ENCODE measurements around the gene USHBP1.
A peak's percentile ranks its signal among the peaks of the same experiment; 100 is the strongest.

The USHBP1 gene, protein sequence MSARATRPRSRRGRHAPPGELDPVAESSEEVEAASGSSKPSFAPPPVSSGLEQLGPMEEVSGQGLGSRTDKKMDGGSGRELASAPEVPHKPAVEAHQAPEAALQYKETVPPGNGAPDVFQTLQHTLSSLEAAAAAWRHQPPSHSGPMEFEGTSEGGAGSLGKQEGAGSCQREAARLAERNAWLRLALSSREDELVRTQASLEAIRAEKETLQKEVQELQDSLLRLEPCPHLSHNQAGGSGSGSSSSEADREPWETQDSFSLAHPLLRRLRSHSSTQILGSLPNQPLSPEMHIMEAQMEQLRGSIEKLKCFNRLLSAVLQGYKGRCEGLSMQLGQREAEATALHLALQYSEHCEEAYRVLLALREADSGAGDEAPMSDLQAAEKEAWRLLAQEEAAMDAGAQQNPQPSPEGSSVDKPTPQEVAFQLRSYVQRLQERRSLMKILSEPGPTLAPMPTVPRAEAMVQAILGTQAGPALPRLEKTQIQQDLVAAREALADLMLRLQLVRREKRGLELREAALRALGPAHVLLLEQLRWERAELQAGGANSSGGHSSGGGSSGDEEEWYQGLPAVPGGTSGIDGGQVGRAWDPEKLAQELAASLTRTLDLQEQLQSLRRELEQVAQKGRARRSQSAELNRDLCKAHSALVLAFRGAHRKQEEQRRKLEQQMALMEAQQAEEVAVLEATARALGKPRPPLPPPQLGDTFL

GRCh38 chr19:17264641-17264979, at the start of gene USHBP1:
Gene USHBP1, minus strand, starts transcription at chr19:17264745. Its CDS starts 446 bp downstream, at chr19:17264299.
- DNase-seq: no peak

DNA sequence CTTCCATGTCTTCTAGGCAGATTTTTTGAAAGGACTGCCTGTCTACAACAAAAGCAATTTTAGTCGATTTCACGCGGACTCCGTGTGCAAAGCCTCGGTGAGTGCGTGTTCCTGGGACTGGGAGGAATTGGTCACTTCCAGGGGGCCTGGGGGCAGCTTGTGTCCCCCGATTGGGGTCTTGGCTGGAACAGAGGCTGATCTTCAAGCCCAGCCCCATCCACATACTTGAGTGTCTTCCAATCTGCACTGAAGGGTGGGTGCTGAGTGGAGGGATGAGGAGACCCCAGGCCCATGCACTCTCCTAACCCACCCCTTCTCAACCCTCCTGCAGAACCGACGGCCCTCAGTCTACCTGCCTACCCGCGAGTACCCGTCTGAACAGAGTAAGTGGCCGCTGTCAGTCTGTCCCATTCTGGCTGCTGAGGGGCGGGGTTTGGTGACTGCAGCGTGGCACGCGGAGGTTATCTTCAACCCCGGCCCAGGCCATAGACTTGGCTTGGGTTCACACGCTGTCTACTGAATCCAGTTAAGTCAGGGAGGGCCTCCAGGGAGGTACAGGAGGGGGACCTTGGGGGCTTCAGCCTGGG, 49.6 kb upstream of the USHBP1 start:
- DNase-seq: no peak

DNA sequence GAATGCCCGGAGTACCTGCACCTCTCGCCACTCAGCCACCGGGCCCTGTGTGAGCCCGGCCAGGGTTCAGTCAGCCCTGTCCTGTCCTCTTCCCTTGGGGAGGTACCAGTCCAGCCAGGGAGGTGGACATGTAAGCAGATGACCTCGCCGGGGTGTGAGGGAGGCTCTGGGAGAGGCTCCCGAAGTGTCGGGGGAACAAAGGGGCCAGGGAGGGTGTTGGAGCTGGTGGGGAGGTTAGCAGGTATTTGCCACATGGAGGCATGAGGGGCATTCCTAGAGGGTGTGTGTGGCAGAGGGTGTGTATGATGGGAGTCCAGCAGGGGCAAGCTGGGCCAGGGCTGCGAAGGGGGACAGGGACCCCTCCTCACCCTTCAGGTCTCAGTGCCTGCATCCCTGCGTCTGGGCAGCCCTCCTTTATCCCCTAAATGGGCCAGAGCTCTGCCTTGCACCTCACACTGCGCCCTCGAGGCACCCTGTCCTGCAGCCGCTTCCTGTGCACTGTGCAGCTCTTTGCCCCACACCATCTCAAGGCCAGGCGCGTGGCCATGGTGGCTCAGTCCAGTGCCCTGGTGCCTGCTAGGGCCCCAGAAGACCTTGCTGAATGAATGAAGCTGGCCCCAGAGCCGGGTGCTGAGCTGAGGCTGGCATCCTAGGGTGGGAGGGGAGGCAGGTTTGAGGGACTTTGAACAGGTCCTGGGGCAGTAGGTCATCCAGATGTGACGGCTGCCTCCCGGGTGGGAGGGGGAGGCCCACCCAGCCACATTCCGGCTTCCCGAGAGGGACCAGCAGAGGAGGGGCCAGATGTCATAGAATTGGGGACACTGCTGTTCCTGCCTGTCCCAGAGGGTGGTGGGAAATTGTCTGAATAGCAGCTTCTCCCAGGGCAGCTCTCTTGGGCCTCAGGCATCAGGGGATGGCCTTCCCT, 47.9 kb upstream of the USHBP1 start:
- no peak for DNase-seq

DNA sequence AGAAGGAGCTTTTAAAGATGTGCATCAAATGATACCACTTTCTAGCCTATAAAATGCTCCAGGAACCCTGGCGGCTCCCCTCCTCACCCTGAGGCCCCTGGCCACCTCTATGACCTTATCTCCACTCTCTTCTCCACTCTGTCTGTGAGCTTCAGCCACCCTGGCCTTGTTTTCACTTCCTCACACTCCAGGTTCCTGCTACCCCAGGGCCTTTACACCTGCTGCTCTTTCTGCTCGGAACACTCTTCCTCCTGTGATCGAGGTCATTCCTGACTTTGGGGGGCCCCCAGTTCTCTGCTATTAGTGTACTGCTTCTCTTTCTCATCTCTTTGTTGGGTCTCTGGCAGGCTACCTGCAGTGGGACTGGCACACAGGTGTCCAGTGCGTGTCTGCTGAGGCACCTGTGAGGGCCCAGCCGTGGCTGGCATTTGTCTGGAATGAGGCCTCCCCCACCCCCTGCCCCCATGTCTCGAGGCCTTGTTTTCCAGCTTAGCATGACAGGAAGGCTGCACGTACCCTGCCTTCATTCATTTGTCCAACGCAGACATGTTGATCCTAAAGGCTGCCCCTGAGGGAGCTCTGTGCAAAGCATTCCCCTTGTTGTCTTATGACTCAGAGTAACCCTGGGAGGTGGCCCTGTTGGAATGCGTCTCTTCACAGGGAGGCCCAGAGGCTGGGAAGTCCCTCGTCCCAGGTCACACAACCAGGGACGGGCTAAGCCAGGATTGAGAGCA, 47.1 kb upstream of the USHBP1 start:
- no peak for DNase-seq

DNA sequence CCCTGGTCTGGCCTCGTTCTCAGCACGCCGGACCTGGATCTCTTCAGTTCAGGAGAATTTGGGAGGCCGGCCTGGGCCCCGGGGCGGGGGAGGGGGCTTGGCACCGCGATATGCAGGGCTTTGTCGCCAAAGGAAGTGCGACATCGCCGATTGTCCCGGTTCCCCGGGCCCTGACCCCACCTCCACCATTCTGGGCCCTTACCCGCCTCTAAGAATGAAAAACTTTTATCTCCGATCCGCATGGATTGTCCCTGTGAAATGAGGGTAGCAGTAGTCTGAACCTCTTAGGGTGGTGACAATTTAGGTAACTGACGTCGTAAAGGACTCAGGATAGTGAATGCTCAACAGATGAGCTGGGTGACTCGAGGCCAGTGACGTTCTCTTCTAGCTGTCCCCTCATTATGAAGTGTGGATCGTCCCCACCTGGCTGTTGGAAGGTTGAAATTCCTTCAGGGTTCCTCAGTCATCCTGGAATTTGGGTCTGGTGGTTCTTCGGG, 45.5 kb upstream of the USHBP1 start:
- DNase-seq: peak; percentile 29

GRCh38 chr19:17309198-17309964, 44.8 kb upstream of the USHBP1 start, which contains the start of gene DDA1:
Gene DDA1, plus strand, starts transcription at chr19:17309563. Its CDS starts 92 bp downstream, at chr19:17309655.
- peak; percentile 99 for DNase-seq

DNA sequence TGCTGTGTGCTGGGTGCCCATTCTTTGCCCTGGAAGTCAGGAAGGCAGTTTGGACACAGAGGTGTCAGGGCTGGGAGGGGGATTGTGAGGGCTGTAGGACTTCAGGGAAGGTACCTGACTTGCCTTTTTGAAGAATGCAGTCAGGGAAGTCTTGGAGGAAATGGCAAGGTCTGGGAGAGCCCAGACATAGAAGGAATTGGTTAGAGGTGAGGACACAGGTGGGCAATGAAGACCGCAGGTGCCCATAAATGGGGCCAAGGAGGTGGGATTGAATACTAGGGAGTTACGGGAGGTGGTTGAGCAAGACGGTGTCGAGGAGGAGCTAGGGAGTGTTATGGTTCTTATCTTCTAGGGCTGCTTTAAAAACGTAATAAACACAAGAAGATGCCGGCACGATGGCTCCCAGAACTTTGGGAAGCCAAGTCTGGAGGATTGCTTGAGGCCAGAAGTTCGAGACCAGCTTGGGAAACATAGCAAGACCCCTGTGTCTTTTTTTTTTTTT, 43.4 kb upstream of the USHBP1 start:
- no peak for DNase-seq

GRCh38 chr19:17306285-17306714, 41.8 kb upstream of the USHBP1 start:
- DNase-seq: peak; percentile 51

- peak; percentile 97 for DNase-seq
Measured at GRCh38 chr19:17305517-17306284, 41.2 kb upstream of the USHBP1 start, which contains the start of gene MRPL34. Gene MRPL34, plus strand, starts transcription at chr19:17305872. Its CDS starts 21 bp downstream, at chr19:17305893.

DNA sequence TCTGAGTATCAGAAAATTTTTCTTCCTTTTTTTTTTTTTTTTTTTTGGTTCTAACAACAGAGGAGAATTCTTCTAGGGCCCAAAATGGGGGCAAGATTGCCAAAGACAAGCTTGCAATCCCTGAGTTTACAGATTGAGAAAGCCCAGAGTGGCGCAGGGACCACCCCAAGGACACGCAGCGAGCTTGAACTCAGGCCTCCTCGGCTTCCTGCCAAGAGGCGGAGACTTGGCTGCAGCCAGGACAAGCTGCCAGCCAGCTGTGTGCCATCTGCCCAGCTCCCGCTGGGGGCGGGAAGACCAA, 40.6 kb upstream of the USHBP1 start:
- DNase-seq: no peak

DNA sequence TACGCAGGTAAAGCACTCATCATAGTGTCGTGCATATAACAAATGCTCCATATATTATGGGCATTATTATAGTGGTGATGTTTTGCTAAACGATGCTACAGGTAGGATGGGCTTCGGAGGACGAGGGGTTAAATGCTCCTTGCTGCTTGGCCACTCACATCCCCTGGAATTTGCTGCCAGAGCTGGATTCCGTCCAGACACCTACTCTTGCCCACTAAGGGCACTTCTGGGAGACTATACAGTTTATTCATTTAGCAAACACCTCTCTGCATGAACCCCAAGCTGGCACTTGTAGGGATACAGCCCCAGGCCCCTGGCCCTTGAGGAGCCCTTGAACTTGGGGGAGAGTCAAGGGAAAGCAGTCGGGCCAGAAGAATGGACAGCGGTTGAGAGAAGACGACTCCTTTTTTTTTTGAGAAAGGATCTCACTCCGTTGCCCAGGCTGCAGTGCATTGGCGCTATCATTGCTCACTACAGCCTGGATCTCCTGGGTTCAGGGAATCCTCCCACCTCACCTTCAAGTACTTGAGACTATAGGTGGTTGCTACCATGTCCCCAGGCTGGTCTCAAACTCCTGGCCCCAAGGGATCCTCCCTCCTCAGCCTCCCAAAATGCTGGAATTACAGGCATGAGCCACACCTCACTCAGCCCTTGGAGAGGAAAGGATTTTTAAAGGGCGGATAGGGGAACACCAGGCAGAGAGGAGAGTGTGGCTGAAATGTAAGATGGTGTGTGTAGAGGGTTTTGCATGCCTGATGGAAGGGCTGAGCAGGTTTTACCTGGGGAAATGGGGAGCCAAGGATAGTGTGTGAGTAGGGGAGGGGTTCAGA, 40.1 kb upstream of the USHBP1 start:
- DNase-seq: no peak

- no peak for DNase-seq
Measured at GRCh38 chr19:17303940-17304267, 39.4 kb upstream of the USHBP1 start.

- peak; percentile 87 for DNase-seq
Measured at GRCh38 chr19:17303167-17303939, 38.8 kb upstream of the USHBP1 start, which contains the start of gene ABHD8. Gene ABHD8, minus strand, starts transcription at chr19:17303425. Its CDS starts 1,809 bp downstream, at chr19:17301616.

- DNase-seq: peak; percentile 17
Measured at GRCh38 chr19:17302391-17303166, 38.0 kb upstream of the USHBP1 start.

DNA sequence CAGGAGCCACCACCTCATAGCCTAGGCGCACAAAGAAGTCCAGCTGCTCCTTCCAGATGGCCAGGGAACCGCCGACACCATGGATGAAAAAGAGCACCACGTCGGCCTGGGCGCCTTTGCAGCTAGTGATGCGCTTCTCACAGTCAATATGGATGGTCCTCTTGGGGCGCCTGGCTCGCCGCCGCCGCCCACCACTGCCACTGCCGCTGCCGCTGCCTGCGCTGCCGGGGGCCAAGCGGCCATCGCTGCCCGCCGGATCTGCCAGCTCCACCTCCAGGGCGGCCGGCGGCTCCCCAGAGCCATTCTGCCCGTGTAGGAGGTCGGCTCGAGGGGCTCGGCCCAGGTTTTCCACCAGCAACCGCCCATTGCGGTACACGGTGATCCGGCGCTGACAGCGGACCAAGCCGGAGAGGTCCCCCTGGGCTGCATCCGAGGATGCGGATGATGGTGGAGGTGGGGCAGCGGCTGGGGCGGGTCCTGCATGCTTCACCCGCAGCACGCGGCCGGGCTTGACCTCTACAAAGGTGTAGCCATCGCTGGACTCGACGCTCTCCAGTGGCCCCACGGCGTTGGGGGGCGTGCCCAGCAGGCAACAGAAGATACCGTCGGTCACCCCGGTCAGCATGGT, 36.6 kb upstream of the USHBP1 start:
- no peak for DNase-seq

- no peak for DNase-seq
Measured at GRCh38 chr19:17296976-17297375, 32.4 kb upstream of the USHBP1 start.

DNA sequence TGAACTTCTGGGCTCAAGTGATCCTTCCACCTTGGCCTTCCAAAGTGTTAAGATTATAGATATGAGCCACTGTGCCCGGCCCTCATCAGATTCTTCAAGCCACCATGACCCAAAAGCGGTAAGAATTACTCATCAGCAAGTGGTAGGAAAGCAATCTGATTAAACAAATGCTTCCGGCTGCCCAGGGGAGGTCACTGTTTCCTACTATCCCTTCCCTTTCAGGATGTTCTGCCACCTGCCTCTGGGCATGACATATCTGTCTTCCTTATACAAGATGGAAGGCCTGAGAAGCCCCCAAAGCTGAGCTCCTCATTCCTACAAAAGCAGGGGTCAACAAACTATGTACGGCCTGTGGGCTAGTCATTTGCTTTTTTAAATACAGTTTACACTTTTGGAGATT, 31.7 kb upstream of the USHBP1 start:
- no peak for DNase-seq

All from midbrain (tissue), 1 donor.